Common myeloid progenitor, CD34-positive (primary cell): ENCODE data around the gene AHCYL2.
"Not testable (repeated sequence)": the region's sequence is repeated elsewhere in the genome, so short reads cannot be mapped to it uniquely, and the experiment has no call there.

ENCODE experiments used
- CTCF ChIA-PET: fragments of 350-600 bp; sonication (Branson Sonifier 250); formaldehyde crosslinking; loops from one replicate; lab custom pipeline; 2021; ENCODE audit warnings: antibody characterized with exemption; lab: Charles Lee
- POLR2A ChIA-PET: fragments of 350-600 bp; sonication (Branson Sonifier 250); formaldehyde crosslinking; loops from one replicate; lab custom pipeline; 2021; ENCODE audit warnings: antibody characterized with exemption; lab: Charles Lee
- DNase-seq, 3 donors: peaks; one replicate each; pipeline versions ENCODE4 v3.0.0 to v3.0.0-alpha.2; 2013
- H3K27ac ChIP-seq, 2 experiments: 1 replicate in 1 of 2; 2 replicates in 1 of 2; pipeline ENCODE4 v1.7.0; 2013; ENCODE audit warnings: inconsistent platforms in 2 of 2, low read length in 2 of 2, mild to moderate bottlenecking in 2 of 2, low read depth in 1 of 2, moderate library complexity in 1 of 2; ENCODE audit not compliant: severe bottlenecking in 2 of 2, insufficient read depth in 1 of 2, poor library complexity in 1 of 2
- H3K27me3 ChIP-seq, 5 experiments: replicated peaks in 2 of 5; 1 replicate in 3 of 5; 2 replicates in 2 of 5; pipeline versions ENCODE4 v1.6.1 to v1.7.0; 2013; ENCODE audit warnings: low read length in 4 of 5, mild to moderate bottlenecking in 2 of 5, moderate library complexity in 2 of 5, inconsistent platforms in 1 of 5; ENCODE audit not compliant: insufficient read depth in 5 of 5, control insufficient read depth in 4 of 5
- H3K36me3 ChIP-seq, 4 experiments: 1 replicate in 2 of 4; 2 replicates in 2 of 4; pipeline versions ENCODE4 v1.6.1 to v1.7.0; 2013; ENCODE audit warnings: low read length in 3 of 4, control low read depth in 1 of 4, mild to moderate bottlenecking in 1 of 4; ENCODE audit not compliant: control insufficient read depth in 4 of 4, insufficient read depth in 4 of 4
- H3K4me1 ChIP-seq, 4 experiments: 1 replicate in 3 of 4; 2 replicates in 1 of 4; pipeline versions ENCODE4 v1.6.1 to v1.7.1; 2013; ENCODE audit warnings: low read length in 3 of 4, mild to moderate bottlenecking in 3 of 4, control low read depth in 1 of 4, inconsistent platforms in 1 of 4, moderate library complexity in 1 of 4; ENCODE audit not compliant: control insufficient read depth in 4 of 4, insufficient read depth in 4 of 4; ENCODE audit errors: control extremely low read depth in 1 of 4
- H3K4me3 ChIP-seq, 7 experiments: 1 replicate in 4 of 7; 2 replicates in 3 of 7; pipeline versions ENCODE4 v1.5.1 to v1.7.0; 2013; ENCODE audit warnings: mild to moderate bottlenecking in 7 of 7, low read length in 6 of 7, moderate library complexity in 6 of 7, inconsistent platforms in 2 of 7, low read depth in 2 of 7, control low read depth in 1 of 7; ENCODE audit not compliant: insufficient read depth in 4 of 7, control insufficient read depth in 1 of 7; ENCODE audit errors: extremely low read depth in 1 of 7
- H3K9me3 ChIP-seq, 5 experiments: 1 replicate in 4 of 5; 2 replicates in 1 of 5; pipeline versions ENCODE4 v1.6.1 to v1.7.1; 2013; ENCODE audit warnings: low read length in 4 of 5, mild to moderate bottlenecking in 2 of 5, inconsistent platforms in 1 of 5, low read depth in 1 of 5, moderate library complexity in 1 of 5; ENCODE audit not compliant: control insufficient read depth in 4 of 5, insufficient read depth in 2 of 5; ENCODE audit errors: control extremely low read depth in 1 of 5
- WGBS: methylation state at CpG from one replicate; pipeline ENCODE4 v1.1.5; 2013; ENCODE audit not compliant: insufficient coverage; 5-methylcytosine and 5-hydroxymethylcytosine counted together

AHCYL2 gene

GRCh38 chr7:129471402-129471827 is 246.6 kb downstream of the AHCYL2 start:
- Histone ChIP-seq H3K9me3 (no peaks in the 10 kb centered on the region), H3K36me3 (no peaks in the 10 kb centered on the region), H3K4me3 (no peak overlapping the region), H3K4me1 (no peaks in the 10 kb centered on the region), H3K27ac (no peak overlapping the region), H3K27me3 (no peaks in the 10 kb centered on the region)
- POLR2A ChIA-PET = no interaction called here
- CTCF ChIA-PET = interaction anchor here (0.8 to 11.8 kb wide), 22 partner anchors 9 to 253 kb away, joined by 3 to 225 read pairs (median 4); partner anchors contain the start of gene SMKR1
- DNase-seq = no peak

GRCh38 chr7:129475931-129476330 is 251.1 kb downstream of the AHCYL2 start:
- CTCF ChIA-PET, POLR2A ChIA-PET, DNase-seq, H3K36me3 ChIP-seq, H3K27ac ChIP-seq, H3K9me3 ChIP-seq, H3K4me3 ChIP-seq, H3K4me1 ChIP-seq, H3K27me3 ChIP-seq: not testable (repeated sequence)
- no CpG with 5 or more reads among the region's 27 CpGs for WGBS

DNA sequence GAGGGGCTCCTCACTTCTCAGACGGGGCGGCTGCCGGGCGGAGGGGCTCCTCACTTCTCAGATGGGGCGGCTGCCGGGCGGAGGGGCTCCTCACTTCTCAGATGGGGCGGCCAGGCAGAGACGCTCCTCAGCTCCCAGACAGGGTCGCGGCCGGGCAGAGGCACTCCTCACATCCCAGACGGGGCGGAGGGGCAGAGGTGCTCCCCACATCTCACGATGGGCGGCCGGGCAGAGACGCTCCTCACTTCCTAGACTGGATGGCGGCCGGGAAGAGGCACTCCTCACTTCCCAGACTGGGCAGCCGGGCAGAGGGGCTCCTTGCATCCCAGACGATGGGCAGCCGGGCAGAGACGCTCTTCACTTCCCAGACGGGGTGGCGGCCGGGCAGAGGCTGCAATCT is 251.6 kb downstream of the AHCYL2 start:
- H3K27me3 ChIP-seq, POLR2A ChIA-PET, H3K4me1 ChIP-seq, H3K27ac ChIP-seq, H3K36me3 ChIP-seq, CTCF ChIA-PET, DNase-seq, H3K9me3 ChIP-seq, H3K4me3 ChIP-seq: not testable (repeated sequence)
- WGBS = 96% methylated on average over 12 of the region's 27 CpGs
